Measurements from ENCODE around the gene CADPS2.

The CADPS2 gene

DNA sequence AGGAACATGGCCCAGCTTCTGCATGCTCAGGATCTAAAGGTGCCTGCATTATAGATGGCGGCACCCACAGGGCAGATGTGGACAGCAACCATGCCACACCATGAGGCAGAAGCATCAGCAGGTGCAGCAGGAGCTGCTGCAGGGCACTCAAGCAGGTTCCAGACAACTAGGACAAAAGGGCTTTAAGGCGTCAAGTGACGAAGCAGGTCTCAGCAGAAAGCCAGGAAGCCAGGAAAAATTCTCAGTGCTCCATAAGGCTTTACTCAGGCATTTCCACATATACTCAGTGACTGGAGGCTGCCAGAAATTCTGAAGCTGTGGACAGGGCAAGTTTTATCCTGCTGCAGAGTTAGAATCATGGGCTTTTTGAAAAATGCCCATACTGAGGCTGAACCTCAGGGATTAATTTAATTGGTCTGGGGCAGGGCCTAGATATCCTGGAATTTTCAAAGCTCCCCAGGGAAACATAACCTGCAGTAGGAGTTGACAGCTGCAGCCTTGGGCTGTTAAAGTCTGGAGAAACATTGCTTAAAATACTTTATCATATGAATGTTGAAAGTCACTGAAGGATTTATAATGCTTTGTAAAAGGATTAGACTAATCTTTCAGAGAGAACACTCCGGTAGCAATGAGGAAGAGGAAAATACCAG, 115.4 kb downstream of the CADPS2 start:
- no peak for DNase-seq (ENCODE audit: low spot score)
- CTCF ChIA-PET, result interaction anchor here (0.6 kb wide), 1 partner anchor 56 kb away, joined by 5 read pairs; no protein-coding TSS in a partner anchor
- TF ChIP-seq, protein P1, sequence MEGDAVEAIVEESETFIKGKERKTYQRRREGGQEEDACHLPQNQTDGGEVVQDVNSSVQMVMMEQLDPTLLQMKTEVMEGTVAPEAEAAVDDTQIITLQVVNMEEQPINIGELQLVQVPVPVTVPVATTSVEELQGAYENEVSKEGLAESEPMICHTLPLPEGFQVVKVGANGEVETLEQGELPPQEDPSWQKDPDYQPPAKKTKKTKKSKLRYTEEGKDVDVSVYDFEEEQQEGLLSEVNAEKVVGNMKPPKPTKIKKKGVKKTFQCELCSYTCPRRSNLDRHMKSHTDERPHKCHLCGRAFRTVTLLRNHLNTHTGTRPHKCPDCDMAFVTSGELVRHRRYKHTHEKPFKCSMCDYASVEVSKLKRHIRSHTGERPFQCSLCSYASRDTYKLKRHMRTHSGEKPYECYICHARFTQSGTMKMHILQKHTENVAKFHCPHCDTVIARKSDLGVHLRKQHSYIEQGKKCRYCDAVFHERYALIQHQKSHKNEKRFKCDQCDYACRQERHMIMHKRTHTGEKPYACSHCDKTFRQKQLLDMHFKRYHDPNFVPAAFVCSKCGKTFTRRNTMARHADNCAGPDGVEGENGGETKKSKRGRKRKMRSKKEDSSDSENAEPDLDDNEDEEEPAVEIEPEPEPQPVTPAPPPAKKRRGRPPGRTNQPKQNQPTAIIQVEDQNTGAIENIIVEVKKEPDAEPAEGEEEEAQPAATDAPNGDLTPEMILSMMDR (conservative IDR thresholded peaks at IDR 0.05; ENCODE audit: low read depth), result no peak
- no peak overlapping the region for H3K27ac ChIP-seq
- POLR2A ChIA-PET (ENCODE audit: low non-redundant PET), result no interaction called here

DNA sequence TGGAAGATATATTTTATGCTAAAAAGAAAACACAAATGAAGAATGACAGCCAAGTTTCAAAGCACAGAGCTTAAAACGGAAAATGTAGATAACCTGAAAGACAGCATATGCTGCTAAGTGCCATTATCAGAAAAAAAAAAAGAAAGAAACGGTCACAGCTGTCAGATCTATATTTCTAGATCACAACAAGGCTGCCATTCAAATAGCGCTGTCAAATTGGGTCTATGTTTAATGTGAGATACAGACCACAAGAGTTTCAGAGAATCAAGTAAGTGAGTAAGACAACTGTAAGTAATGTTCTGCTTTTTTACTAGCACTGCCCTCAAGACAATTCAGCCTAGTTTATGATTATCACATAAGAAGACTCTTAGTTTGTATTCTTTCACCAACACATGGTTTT, 117.4 kb downstream of the CADPS2 start:
- ChIA-PET POLR2A (ENCODE audit: low non-redundant PET) (no interaction called here), CTCF (interaction anchor here (0.7 kb wide), 1 partner anchor 510 kb away, joined by 4 read pairs; no protein-coding TSS in a partner anchor)
- no peak for DNase-seq (ENCODE audit: low spot score)
- TF ChIP-seq, protein P1 (conservative IDR thresholded peaks at IDR 0.05; ENCODE audit: low read depth), result no peak
- no peak overlapping the region for H3K27ac ChIP-seq

DNA sequence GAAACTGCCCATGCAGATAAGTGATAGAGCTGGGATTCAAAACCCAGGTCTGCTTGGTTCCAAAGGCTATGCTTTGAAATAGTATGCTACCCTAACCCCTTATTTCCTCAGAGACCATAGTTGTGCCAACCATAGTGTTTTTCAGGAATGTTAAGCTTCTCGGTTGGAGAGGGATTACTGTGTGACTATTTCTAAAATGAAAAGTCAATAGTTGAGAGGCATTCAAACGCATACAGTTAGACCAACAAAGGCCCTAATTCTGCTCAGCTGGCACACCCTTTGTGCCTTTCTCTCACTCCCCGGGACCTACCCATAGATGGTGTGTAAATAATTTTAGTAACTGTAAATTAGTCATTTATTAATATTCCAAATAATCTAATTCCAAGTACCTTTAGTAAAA, 118.9 kb downstream of the CADPS2 start:
- no peak overlapping the region for H3K27ac ChIP-seq
- CTCF ChIA-PET, result no interaction called here
- TF ChIP-seq, protein P1 (conservative IDR thresholded peaks at IDR 0.05; ENCODE audit: low read depth), result no peak
- POLR2A ChIA-PET (ENCODE audit: low non-redundant PET), result no interaction called here
- no peak for DNase-seq (ENCODE audit: low spot score)

DNA sequence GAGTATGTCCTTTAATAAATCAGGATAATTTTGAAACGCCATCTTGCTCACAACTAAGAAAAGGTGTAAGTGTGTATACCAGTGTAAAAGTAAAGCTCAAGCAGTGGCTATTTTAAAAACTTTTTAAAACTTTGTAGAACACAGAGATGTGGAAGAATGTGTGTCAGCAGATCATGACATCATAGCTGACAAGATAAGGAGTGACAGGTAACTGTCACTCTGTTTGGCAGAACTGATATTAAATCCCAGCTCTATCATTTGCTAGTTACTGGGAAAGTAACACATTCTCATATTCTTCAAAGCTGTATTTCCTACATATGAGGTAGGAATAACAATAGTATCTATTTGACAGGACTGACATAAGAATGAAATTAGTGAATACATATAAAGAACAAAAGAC, 119.7 kb downstream of the CADPS2 start:
- no peak for DNase-seq (ENCODE audit: low spot score)
- POLR2A ChIA-PET (ENCODE audit: low non-redundant PET), result no interaction called here
- CTCF ChIA-PET, result no interaction called here
- TF ChIP-seq, protein P1 (conservative IDR thresholded peaks at IDR 0.05; ENCODE audit: low read depth), result no peak
- no peak overlapping the region for H3K27ac ChIP-seq

DNA sequence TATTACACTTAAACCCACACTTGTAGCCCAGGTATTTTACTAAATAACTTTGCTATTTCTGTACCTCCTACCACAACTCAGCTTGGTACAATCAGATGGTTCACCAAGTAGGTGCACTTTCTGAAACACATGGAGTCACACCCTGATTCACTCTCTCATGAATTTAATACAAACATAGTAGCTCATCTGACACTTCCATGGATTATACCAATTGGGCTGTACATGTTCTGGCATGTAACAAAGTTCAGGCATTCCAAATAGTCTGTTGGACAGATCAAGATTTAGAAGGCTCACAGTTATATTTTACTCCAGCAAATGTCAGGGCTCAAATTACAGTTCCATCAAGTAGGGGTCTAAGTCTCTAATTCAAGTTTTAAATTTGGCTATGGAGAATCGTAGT, 121.4 kb downstream of the CADPS2 start:
- POLR2A ChIA-PET (ENCODE audit: low non-redundant PET), result no interaction called here
- CTCF ChIA-PET, result no interaction called here

DNA sequence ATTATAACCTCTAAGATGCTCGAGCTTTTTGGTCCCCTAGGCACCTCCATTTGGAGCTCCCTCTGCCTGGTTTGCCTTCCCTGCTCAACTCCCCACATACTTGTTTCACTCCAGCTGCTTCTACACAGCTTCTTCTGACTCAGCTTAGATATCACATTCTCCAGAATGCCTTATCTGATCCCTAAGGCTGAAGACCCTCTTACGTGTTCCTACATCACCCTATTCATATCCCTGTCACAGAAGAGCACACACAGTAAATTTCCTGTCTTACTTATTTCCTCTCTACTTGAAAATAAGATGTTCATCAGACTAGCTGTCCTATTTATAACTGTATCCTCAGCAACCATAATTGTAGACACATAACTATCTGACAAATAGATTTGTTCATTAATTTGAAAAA, 122.2 kb downstream of the CADPS2 start:
- DNase-seq (ENCODE audit: low spot score), result no peak
- no peak overlapping the region for H3K27ac ChIP-seq
- TF ChIP-seq, protein P1 (conservative IDR thresholded peaks at IDR 0.05; ENCODE audit: low read depth), result no peak
- ChIA-PET POLR2A (ENCODE audit: low non-redundant PET) (no interaction called here), CTCF (interaction anchor here (0.6 kb wide), 1 partner anchor 28 kb away, joined by 3 read pairs; no protein-coding TSS in a partner anchor)

More for the DNA sequence above, 121.4 kb downstream of the CADPS2 start:
- H3K27ac ChIP-seq, result no peak overlapping the region
- TF ChIP-seq, protein P1 (conservative IDR thresholded peaks at IDR 0.05; ENCODE audit: low read depth), result no peak
- no peak for DNase-seq (ENCODE audit: low spot score)
